H1 (cell line): Measurements from ENCODE around the gene SLMAP.

Experiments
- CHD1 ChIP-seq: IDR thresholded peaks from 2 replicates; pipeline ENCODE4 v1.6.1; 2012; ENCODE audit warnings: low read depth, low read length, improper control_type of control experiment
- CTCF ChIP-seq, 3 experiments: IDR thresholded peaks; 1 replicate in 2 of 3; 2 replicates in 1 of 3; pipeline versions ENCODE4 v1.5.1 to v1.6.1; 2011; ENCODE audit warnings: low read length in 3 of 3, mild to moderate bottlenecking in 3 of 3, inconsistent platforms in 2 of 3, low read depth in 1 of 3, moderate library complexity in 1 of 3; ENCODE audit not compliant: insufficient read depth in 1 of 3; ENCODE audit errors: control extremely low read depth in 1 of 3
- EP300 ChIP-seq, 2 experiments: IDR thresholded peaks; 1 replicate in 1 of 2; 2 replicates in 1 of 2; pipeline ENCODE4 v1.6.1; 2011 to 2012; ENCODE audit warnings: low read depth in 2 of 2, low read length in 2 of 2, mild to moderate bottlenecking in 2 of 2, borderline replicate concordance in 1 of 2, inconsistent platforms in 1 of 2, moderate library complexity in 1 of 2
- EZH2 ChIP-seq: fragments of 200-600 bp; sonication (generic); IDR thresholded peaks from 2 replicates; pipeline ENCODE4 v1.7.1; 2012; ENCODE audit warnings: low read depth, mild to moderate bottlenecking, moderate library complexity, low read length, inconsistent platforms; ENCODE audit not compliant: severe bottlenecking
- KDM5A ChIP-seq: fragments of 200-600 bp; IDR thresholded peaks from 2 replicates; pipeline ENCODE4 v1.7.1; 2012; ENCODE audit warnings: mild to moderate bottlenecking, low read length, inconsistent platforms, mixed read lengths
- MAFK ChIP-seq: IDR thresholded peaks from 2 replicates; pipeline ENCODE4 v1.6.1; 2012; ENCODE audit warnings: low read depth, mild to moderate bottlenecking, improper control_type of control experiment, low read length
- MAX ChIP-seq: IDR thresholded peaks from 2 replicates; pipeline ENCODE4 v1.6.1; 2012; ENCODE audit warnings: inconsistent platforms
- POLR2AphosphoS5 ChIP-seq: IDR thresholded peaks from 2 replicates; pipeline ENCODE4 v1.6.1; 2011; ENCODE audit warnings: low read depth, low read length
- RNF2 ChIP-seq: fragments of 200-900, 300-1000 bp; sonication (generic); IDR thresholded peaks from 2 replicates; pipeline ENCODE4 v1.7.1; 2016; ENCODE audit warnings: borderline replicate concordance, low read depth, mild to moderate bottlenecking, antibody characterized with exemption, low read length; ENCODE audit not compliant: poor library complexity, severe bottlenecking; ENCODE audit errors: missing control alignments
- SP2 ChIP-seq: IDR thresholded peaks from 2 replicates; pipeline ENCODE4 v1.6.1; 2012; ENCODE audit warnings: mild to moderate bottlenecking, low read length, inconsistent platforms
- SRF ChIP-seq: IDR thresholded peaks from 2 replicates; pipeline ENCODE4 v1.6.1; 2011; ENCODE audit warnings: mild to moderate bottlenecking, low read depth, low read length, moderate library complexity
- ZNF274 ChIP-seq: IDR thresholded peaks from 2 replicates; pipeline ENCODE4 v1.7.0; 2012; ENCODE audit warnings: low read length, borderline replicate concordance; ENCODE audit errors: extremely low read depth

GRCh38 chr3:57793737-57794187, 37.7 kb downstream of the SLMAP start:
- TF ChIP-seq MAX (no peak), POLR2AphosphoS5 (no peak), CTCF (IDR thresholded peaks at IDR 0.05; ENCODE audit: control extremely low read depth in 1 of 3, insufficient read depth in 1 of 3, low read depth in 1 of 3, low read length in 3 of 3) (no peak), ZNF274 (no peak), MAFK (no peak), EZH2 (no peak), RNF2 (no peak), SRF (no peak), SP2 (no peak), CHD1 (no peak), EP300 (IDR thresholded peaks at IDR 0.05; ENCODE audit: borderline replicate concordance in 1 of 2, low read depth in 2 of 2, low read length in 2 of 2) (no peak), KDM5A (no peak)
